Activated CD4-positive, alpha-beta T cell treated with anti-CD3 and anti-CD28 coated beads, Interleukin-2, amount 50 U/mL, for 48 hours (primary cell): ENCODE results near the gene BUB1.
A peak's percentile ranks its signal among the peaks of the same experiment; 100 is the strongest.
"Not testable (repeated sequence)": the region's sequence is repeated elsewhere in the genome, so short reads cannot be mapped to it uniquely, and the experiment has no call there.

Source experiments
- DNase-seq, 2 experiments: peaks; one replicate each; pipeline ENCODE4 v3.0.0-alpha.2; 2020

BUB1 gene

GRCh38 chr2:110677530-110678456 is at the start of gene BUB1:
BUB1 (minus strand) TSS chr2:110678063; CDS start chr2:110677995, 68 bp downstream.
- peak; percentile 95 to 96 for DNase-seq

GRCh38 chr2:110726285-110726684 is 48.4 kb upstream of the BUB1 start:
- DNase-seq: no peak

- DNase-seq: no peak
Observed at GRCh38 chr2:110725859-110726258, 48.0 kb upstream of the BUB1 start.

- no peak for DNase-seq
Observed at GRCh38 chr2:110725370-110725769, 47.5 kb upstream of the BUB1 start.

GRCh38 chr2:110724820-110725219 is 47.0 kb upstream of the BUB1 start:
- DNase-seq: no peak

- DNase-seq: no peak
Observed at GRCh38 chr2:110720547-110720946, 42.7 kb upstream of the BUB1 start.

GRCh38 chr2:110718990-110719389 is 41.1 kb upstream of the BUB1 start:
- no peak for DNase-seq

- no peak for DNase-seq
Observed at GRCh38 chr2:110718382-110718781, 40.5 kb upstream of the BUB1 start.

- DNase-seq: no peak
Observed at GRCh38 chr2:110717734-110718133, 39.9 kb upstream of the BUB1 start.

GRCh38 chr2:110716959-110717645 is 39.2 kb upstream of the BUB1 start:
- no peak for DNase-seq

GRCh38 chr2:110714452-110715224 is 36.8 kb upstream of the BUB1 start:
- DNase-seq: no peak

- DNase-seq: no peak
Observed at GRCh38 chr2:110713513-110714362, 35.9 kb upstream of the BUB1 start.

GRCh38 chr2:110712737-110713136 is 34.9 kb upstream of the BUB1 start:
- DNase-seq: no peak

GRCh38 chr2:110708455-110708854 is 30.6 kb upstream of the BUB1 start:
- no peak for DNase-seq

- no peak for DNase-seq
Observed at GRCh38 chr2:110707386-110707965, 29.6 kb upstream of the BUB1 start.

GRCh38 chr2:110702514-110703380 is 24.9 kb upstream of the BUB1 start:
- DNase-seq: no peak

GRCh38 chr2:110698253-110698652 is 20.4 kb upstream of the BUB1 start:
- DNase-seq: not testable (repeated sequence)

GRCh38 chr2:110695146-110695898 is 17.5 kb upstream of the BUB1 start:
- DNase-seq: not testable (repeated sequence)

- DNase-seq: no peak
Observed at GRCh38 chr2:110691612-110692258, 13.9 kb upstream of the BUB1 start.
